Measurements from ENCODE around the gene ZC3H6.

ZC3H6 gene

DNA sequence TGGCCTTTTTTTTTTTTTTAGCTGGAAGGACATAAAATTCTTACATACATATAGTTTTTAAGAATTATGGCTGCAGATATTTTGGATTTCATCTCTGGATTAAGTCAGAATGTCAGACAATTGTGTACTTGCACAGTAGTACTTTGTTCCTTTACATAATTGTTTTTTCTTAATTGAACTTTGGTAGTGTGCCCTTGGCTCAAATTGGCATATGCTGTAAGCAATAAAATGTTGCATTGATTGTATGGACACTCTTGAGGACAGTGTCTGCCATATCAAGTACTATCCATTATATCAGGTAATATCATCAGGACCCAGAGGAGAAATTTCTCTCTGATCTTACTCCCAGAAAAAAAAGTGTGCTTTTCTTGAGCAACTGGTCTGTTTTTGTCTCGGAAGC is 15.3 kb downstream of the ZC3H6 start:
- TF ChIP-seq CTCF (IDR thresholded peaks at IDR 0.05; ENCODE audit: borderline replicate concordance, control extremely low read depth, extremely low read depth, insufficient read depth, missing control alignments): no peak
- in situ Hi-C loops (cut with MboI; ENCODE audit: low sequenced_read_pairs, unreplicated experiment): no loop called here
- DNase-seq (ENCODE audit: low spot score): no peak

GRCh38 chr2:112293636-112294401 is 18.4 kb downstream of the ZC3H6 start:
- no peak for TF ChIP-seq CTCF (IDR thresholded peaks at IDR 0.05; ENCODE audit: borderline replicate concordance, control extremely low read depth, extremely low read depth, insufficient read depth, missing control alignments)
- no peak for DNase-seq (ENCODE audit: low spot score)
- in situ Hi-C loops (cut with MboI; ENCODE audit: low sequenced_read_pairs, unreplicated experiment): no loop called here

GRCh38 chr2:112295407-112296078 is 20.1 kb downstream of the ZC3H6 start:
- TF ChIP-seq CTCF (IDR thresholded peaks at IDR 0.05; ENCODE audit: borderline replicate concordance, control extremely low read depth, extremely low read depth, insufficient read depth, missing control alignments): no peak
- DNase-seq (ENCODE audit: low spot score): no peak
- in situ Hi-C loops (cut with MboI; ENCODE audit: low sequenced_read_pairs, unreplicated experiment): no loop called here

- DNase-seq (ENCODE audit: low spot score): no peak
- no peak for TF ChIP-seq CTCF (IDR thresholded peaks at IDR 0.05; ENCODE audit: borderline replicate concordance, control extremely low read depth, extremely low read depth, insufficient read depth, missing control alignments)
- in situ Hi-C loops (cut with MboI; ENCODE audit: low sequenced_read_pairs, unreplicated experiment): no loop called here
Measured at GRCh38 chr2:112296407-112296806, 21.0 kb downstream of the ZC3H6 start.

DNA sequence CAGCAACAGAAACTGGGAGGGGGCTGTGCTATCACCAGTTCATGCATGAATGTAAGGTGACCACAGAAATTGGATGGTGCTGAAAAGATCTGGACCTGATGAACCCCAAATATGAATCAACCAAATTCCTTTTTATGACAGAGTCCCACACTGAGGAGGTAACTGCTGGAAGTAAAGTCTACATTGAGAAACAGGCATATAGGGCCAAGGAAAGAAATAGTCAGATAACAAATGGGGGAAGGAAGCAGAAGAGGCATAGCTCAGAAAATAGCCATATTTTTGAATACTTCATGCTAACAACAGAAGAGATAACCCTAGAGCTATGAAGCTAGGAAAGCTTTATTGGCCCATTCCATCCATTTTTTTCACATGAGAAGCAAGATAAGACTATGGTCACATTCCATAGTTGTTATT is 25.8 kb downstream of the ZC3H6 start:
- TF ChIP-seq CTCF (IDR thresholded peaks at IDR 0.05; ENCODE audit: borderline replicate concordance, control extremely low read depth, extremely low read depth, insufficient read depth, missing control alignments): no peak
- in situ Hi-C loops (cut with MboI; ENCODE audit: low sequenced_read_pairs, unreplicated experiment): no loop called here
- no peak for DNase-seq (ENCODE audit: low spot score)

DNA sequence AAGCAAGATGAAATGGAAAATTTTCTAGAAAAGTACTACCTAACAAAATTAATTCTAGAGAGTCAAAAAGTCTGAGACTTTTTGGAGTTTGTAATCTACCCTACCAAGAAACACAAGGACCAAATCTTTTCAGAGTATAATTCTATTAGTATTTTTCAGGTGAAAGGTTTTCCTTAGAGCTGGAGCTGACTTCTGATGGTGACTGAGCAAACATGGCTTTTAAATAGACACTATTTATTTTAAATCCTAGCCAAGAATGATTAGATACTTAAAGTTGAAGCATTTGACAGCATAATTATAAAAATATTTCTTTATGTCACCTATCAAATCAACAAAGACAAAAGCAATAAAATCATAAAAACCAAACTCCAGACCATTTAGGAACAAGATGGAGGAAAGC is 26.6 kb downstream of the ZC3H6 start:
- TF ChIP-seq CTCF (IDR thresholded peaks at IDR 0.05; ENCODE audit: borderline replicate concordance, control extremely low read depth, extremely low read depth, insufficient read depth, missing control alignments): no peak
- in situ Hi-C loops (cut with MboI; ENCODE audit: low sequenced_read_pairs, unreplicated experiment): no loop called here
- DNase-seq (ENCODE audit: low spot score): no peak
